K562 (cell line): ENCODE data around the gene SDC3. TPM values are rescaled to one million over a fixed set of nuclear protein-coding genes. Genes with fewer than 3 reads are reported as not detected.

Experiments used
- BRD4 ChIP-seq: fragments of 200-600 bp; sonication (generic); IDR thresholded peaks from 2 replicates; pipeline ENCODE4 v1.6.1; 2017; ENCODE audit warnings: inconsistent platforms
- CC2D1A ChIP-seq: fragments of 450-650 bp; IDR thresholded peaks from 2 replicates; pipeline ENCODE4 v1.6.1; 2017; ENCODE audit warnings: mild to moderate bottlenecking
- CHCHD3 ChIP-seq: fragments of 250-450 bp; sonication (Bioruptor Pico); IDR thresholded peaks from 2 replicates; pipeline ENCODE4 v2.1.2; 2022; ENCODE audit warnings: mild to moderate bottlenecking
- CREB3L1 ChIP-seq: fragments of 450-650 bp; IDR thresholded peaks from 2 replicates; pipeline ENCODE4 v1.6.1; 2014; ENCODE audit warnings: low read depth, mild to moderate bottlenecking, moderate library complexity, borderline replicate concordance
- CREB5 ChIP-seq: fragments of 250-450 bp; sonication (Bioruptor Pico); IDR thresholded peaks from 2 replicates; pipeline ENCODE4 v1.5.0; 2020; ENCODE audit warnings: mild to moderate bottlenecking
- ESRRA ChIP-seq: fragments of 450-650 bp; IDR thresholded peaks from 2 replicates; pipeline ENCODE4 v1.6.1; 2014; ENCODE audit warnings: low read depth, mild to moderate bottlenecking, moderate library complexity, borderline replicate concordance
- FOXK1 ChIP-seq: sonication (generic); formaldehyde crosslinking; IDR thresholded peaks from 2 replicates; pipeline ENCODE4 v1.8.0; 2022; ENCODE audit warnings: missing genetic modification reagents, mild to moderate bottlenecking, borderline replicate concordance
- GABPB2 ChIP-seq: fragments of 250-450 bp; sonication (Bioruptor Pico); conservative IDR thresholded peaks from 2 replicates; pipeline ENCODE4 v1.5.1; 2021; ENCODE audit warnings: mild to moderate bottlenecking
- HMG20B ChIP-seq: fragments of 250-450 bp; sonication (Bioruptor Pico); IDR thresholded peaks from 2 replicates; pipeline ENCODE4 v1.5.0; 2021; ENCODE audit warnings: mild to moderate bottlenecking
- JUND ChIP-seq, 2 experiments: IDR thresholded peaks; 2 replicates in 1 of 2; 3 replicates in 1 of 2; pipeline ENCODE4 v1.6.1; 2011; ENCODE audit warnings: borderline replicate concordance in 2 of 2, low read depth in 2 of 2, low read length in 2 of 2, improper control_type of control experiment in 1 of 2, missing biosample characterization in 1 of 2, missing genetic modification characterization in 1 of 2, missing genetic modification reagents in 1 of 2
- KAT7 ChIP-seq: sonication (generic); formaldehyde crosslinking; IDR thresholded peaks from 2 replicates; pipeline ENCODE4 v1.8.0; 2022; ENCODE audit warnings: missing genetic modification reagents, mild to moderate bottlenecking, borderline replicate concordance
- MTA3 ChIP-seq: fragments of 450-650 bp; formaldehyde crosslinking; IDR thresholded peaks from 2 replicates; pipeline ENCODE4 v1.6.1; 2017; ENCODE audit warnings: mild to moderate bottlenecking, borderline replicate concordance
- RBBP5 ChIP-seq: fragments of 200-600 bp; sonication (generic); IDR thresholded peaks from 2 replicates; pipeline ENCODE4 v1.6.1; 2012; ENCODE audit warnings: borderline replicate concordance, mild to moderate bottlenecking, low read length, control low read depth, inconsistent platforms; ENCODE audit not compliant: insufficient read depth, poor library complexity, severe bottlenecking
- RBM14 ChIP-seq: fragments of 200-400 bp; formaldehyde crosslinking; IDR thresholded peaks from 2 replicates; pipeline ENCODE4 v1.6.1; 2018; ENCODE audit warnings: low read depth, mild to moderate bottlenecking, low read length, moderate library complexity, borderline replicate concordance; ENCODE audit not compliant: insufficient read depth
- SPI1 ChIP-seq: IDR thresholded peaks from 2 replicates; pipeline ENCODE4 v1.6.1; 2011; ENCODE audit warnings: low read depth, low read length, control low read depth, borderline replicate concordance
- SRSF9 ChIP-seq: fragments of 200-400 bp; formaldehyde crosslinking; IDR thresholded peaks from 2 replicates; pipeline ENCODE4 v1.6.1; 2017; ENCODE audit warnings: low read depth, low read length, borderline replicate concordance
- polyA plus RNA-seq, 8 experiments: library from polyadenylated mRNA; depleted of rRNA in 4 of 8; stranded (reverse) in 5 of 8; unstranded in 3 of 8; fragments of >200 nt; fragmentation: Nextera tagmentation in 2 of 8; fragmentation: Illumina TruSeq in 1 of 8; extraction: Ambion mirVana in 2 of 8; extraction: Trizol in 1 of 8; gene quantifications; 2 replicates each; pipeline versions ENCODE4 v1.2.1 to v1.2.3, GENCODE V29; 2011 to 2014; ENCODE audit warnings: inconsistent platforms in 1 of 8, missing spikeins in 1 of 8
- total RNA-seq, 7 experiments: library from RNA; depleted of rRNA in 6 of 7; stranded (reverse); fragments of >200 nt in 6 of 7; fragmentation: Illumina TruSeq in 2 of 7; extraction: Trizol in 2 of 7; gene quantifications; 2 replicates each; pipeline versions ENCODE4 v1.2.1 to v1.2.3, GENCODE V29; 2011 to 2021; ENCODE audit warnings: low replicate concordance in 1 of 7
- TF ChIP-seq, protein P1 (sequence below): fragments of 450-650 bp; formaldehyde crosslinking; IDR thresholded peaks from 2 replicates; pipeline ENCODE4 v1.4.0; 2022; ENCODE audit warnings: missing genetic modification characterization
- TF ChIP-seq, protein P2 (sequence below): sonication (generic); formaldehyde crosslinking; IDR thresholded peaks from 2 replicates; pipeline ENCODE4 v1.8.0; 2022; ENCODE audit warnings: missing genetic modification reagents, mild to moderate bottlenecking, moderate library complexity, borderline replicate concordance
- TF ChIP-seq, protein P3 (sequence below): fragments of 200-800 bp; sonication (Bioruptor generic); IDR thresholded peaks from 2 replicates; pipeline ENCODE4 v1.6.1; 2017; ENCODE audit warnings: missing genetic modification characterization, missing compliant biosample characterization

The SDC3 gene
- total and polyA plus RNA-seq, 9 of the 15 experiments (the other 6 are each of a cell fraction or from before 2014, with no cell fraction given) = 0.38 to 44.1 (median 12.1) TPM

DNA sequence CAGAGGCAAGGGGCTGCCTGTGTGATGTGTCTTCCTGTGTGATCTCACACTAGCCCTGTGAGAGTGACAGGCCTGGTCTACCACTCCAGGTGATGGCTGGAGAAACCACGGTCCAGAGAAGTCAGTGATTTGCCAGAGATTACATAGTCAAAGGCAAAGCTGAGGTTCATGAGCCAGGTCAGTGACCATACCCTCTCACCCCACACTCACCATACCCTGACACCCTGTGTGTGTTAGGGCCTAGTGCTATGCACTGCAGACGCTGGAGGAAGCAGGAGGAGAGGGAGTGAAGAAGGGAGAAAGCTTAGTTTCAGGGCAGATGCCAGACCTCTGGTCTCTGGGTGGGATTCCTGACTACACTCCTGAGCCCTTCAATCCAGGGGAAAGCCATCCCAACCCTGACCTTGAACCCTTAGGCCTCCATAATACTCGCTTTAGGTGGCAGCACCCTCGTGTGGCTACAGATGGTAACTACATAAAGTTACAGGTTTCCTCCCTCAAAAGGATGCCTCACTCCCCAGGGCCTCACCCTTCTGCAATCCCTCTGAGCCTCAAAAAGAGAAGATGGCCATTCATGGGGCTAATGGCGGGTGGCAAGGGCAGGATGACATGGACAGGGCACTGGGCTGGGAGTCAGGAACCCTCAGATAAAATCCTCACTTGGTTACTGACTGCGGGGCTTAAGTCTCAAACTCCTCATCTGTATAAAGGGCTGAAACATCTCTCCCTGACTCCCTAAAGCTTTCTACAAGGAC is 20.8 kb upstream of the SDC3 start (continued):
- TF ChIP-seq, protein P1, sequence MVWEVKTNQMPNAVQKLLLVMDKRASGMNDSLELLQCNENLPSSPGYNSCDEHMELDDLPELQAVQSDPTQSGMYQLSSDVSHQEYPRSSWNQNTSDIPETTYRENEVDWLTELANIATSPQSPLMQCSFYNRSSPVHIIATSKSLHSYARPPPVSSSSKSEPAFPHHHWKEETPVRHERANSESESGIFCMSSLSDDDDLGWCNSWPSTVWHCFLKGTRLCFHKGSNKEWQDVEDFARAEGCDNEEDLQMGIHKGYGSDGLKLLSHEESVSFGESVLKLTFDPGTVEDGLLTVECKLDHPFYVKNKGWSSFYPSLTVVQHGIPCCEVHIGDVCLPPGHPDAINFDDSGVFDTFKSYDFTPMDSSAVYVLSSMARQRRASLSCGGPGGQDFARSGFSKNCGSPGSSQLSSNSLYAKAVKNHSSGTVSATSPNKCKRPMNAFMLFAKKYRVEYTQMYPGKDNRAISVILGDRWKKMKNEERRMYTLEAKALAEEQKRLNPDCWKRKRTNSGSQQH (CRISPR knock-in tag) = no peak
- TF ChIP-seq CREB5 (CRISPR knock-in tag) (no peak), CC2D1A (peak; percentile 83), SPI1 (no peak), ESRRA (peak; percentile 93), BRD4 (no peak), CHCHD3 (no peak), RBBP5 (no peak), JUND (IDR thresholded peaks at IDR 0.05; ENCODE audit: borderline replicate concordance, low read depth, low read length) (no peak), JUND (tag; IDR thresholded peaks at IDR 0.05; ENCODE audit: borderline replicate concordance, low read depth, low read length) (peak; percentile 35; the same call in 1 of the 3 replicates), CREB3L1 (no peak), FOXK1 (CRISPR knock-in tag) (peak; percentile 84; the same call in 1 of the 2 replicates), RBM14 (no peak), KAT7 (no peak), HMG20B (CRISPR knock-in tag) (no peak), SRSF9 (no peak), MTA3 (peak; percentile 29; the same call in 1 of the 2 replicates), GABPB2 (CRISPR knock-in tag) (0 out of 2 replicates have a peak, but pooled peaks have one; percentile 25)
- TF ChIP-seq, protein P2, sequence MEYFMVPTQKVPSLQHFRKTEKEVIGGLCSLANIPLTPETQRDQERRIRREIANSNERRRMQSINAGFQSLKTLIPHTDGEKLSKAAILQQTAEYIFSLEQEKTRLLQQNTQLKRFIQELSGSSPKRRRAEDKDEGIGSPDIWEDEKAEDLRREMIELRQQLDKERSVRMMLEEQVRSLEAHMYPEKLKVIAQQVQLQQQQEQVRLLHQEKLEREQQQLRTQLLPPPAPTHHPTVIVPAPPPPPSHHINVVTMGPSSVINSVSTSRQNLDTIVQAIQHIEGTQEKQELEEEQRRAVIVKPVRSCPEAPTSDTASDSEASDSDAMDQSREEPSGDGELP (CRISPR knock-in tag) = 0 out of 2 replicates have a peak, but pooled peaks have one; percentile 42
- TF ChIP-seq, protein P3, sequence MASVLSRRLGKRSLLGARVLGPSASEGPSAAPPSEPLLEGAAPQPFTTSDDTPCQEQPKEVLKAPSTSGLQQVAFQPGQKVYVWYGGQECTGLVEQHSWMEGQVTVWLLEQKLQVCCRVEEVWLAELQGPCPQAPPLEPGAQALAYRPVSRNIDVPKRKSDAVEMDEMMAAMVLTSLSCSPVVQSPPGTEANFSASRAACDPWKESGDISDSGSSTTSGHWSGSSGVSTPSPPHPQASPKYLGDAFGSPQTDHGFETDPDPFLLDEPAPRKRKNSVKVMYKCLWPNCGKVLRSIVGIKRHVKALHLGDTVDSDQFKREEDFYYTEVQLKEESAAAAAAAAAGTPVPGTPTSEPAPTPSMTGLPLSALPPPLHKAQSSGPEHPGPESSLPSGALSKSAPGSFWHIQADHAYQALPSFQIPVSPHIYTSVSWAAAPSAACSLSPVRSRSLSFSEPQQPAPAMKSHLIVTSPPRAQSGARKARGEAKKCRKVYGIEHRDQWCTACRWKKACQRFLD (CRISPR knock-in tag) = no peak
